GM21390 (cell line): ENCODE results near the gene PRKAR1B.
"Not testable (repeated sequence)": the region's sequence is repeated elsewhere in the genome, so short reads cannot be mapped to it uniquely, and the experiment has no call there.

ENCODE experiments used
- ATAC-seq: cut with Tn5 transposase; IDR thresholded peaks from one replicate; pipeline ENCODE4 v1.9.1; 2021; ENCODE audit not compliant: unreplicated experiment

Gene PRKAR1B

GRCh38 chr7:757741-758163, 30.7 kb upstream of the PRKAR1B start:
- no peak for ATAC-seq

- no peak for ATAC-seq
These were observed 30.0 kb upstream of the PRKAR1B start for GRCh38 chr7:756928-757560.

- ATAC-seq: no peak
These were observed 29.3 kb upstream of the PRKAR1B start for GRCh38 chr7:756231-756927.

- ATAC-seq: no peak
These were observed 28.3 kb upstream of the PRKAR1B start for GRCh38 chr7:755413-755805.

GRCh38 chr7:754531-755412, 27.7 kb upstream of the PRKAR1B start:
- ATAC-seq: no peak

- no peak for ATAC-seq
These were observed 26.1 kb upstream of the PRKAR1B start for GRCh38 chr7:753190-753589.

- not testable (repeated sequence) for ATAC-seq
These were observed 25.2 kb upstream of the PRKAR1B start for GRCh38 chr7:752256-752655.

- no peak for ATAC-seq
These were observed 24.7 kb upstream of the PRKAR1B start for GRCh38 chr7:751826-752225.

- no peak for ATAC-seq
These were observed 23.2 kb upstream of the PRKAR1B start for GRCh38 chr7:750111-750905.

- ATAC-seq: no peak
These were observed 22.1 kb upstream of the PRKAR1B start for GRCh38 chr7:749140-749551.

- no peak for ATAC-seq
These were observed 21.4 kb upstream of the PRKAR1B start for GRCh38 chr7:748446-748845.

- no peak for ATAC-seq
These were observed 20.1 kb upstream of the PRKAR1B start for GRCh38 chr7:747186-747585.

- ATAC-seq: no peak
These were observed 19.3 kb upstream of the PRKAR1B start for GRCh38 chr7:746155-747061.

- no peak for ATAC-seq
These were observed 18.5 kb upstream of the PRKAR1B start for GRCh38 chr7:745431-746154.

- ATAC-seq: no peak
These were observed 17.9 kb upstream of the PRKAR1B start for GRCh38 chr7:744854-745430.

GRCh38 chr7:744128-744520, 17.0 kb upstream of the PRKAR1B start:
- ATAC-seq: not testable (repeated sequence)

GRCh38 chr7:743341-744127, 16.5 kb upstream of the PRKAR1B start:
- not testable (repeated sequence) for ATAC-seq

GRCh38 chr7:742791-743190, 15.7 kb upstream of the PRKAR1B start:
- ATAC-seq: no peak
